Hippocampal formation (tissue), 2 donors: Measurements from ENCODE around the gene KRTAP5-3.
A peak's percentile ranks its signal among the peaks of the same experiment; 100 is the strongest.
"Not testable (repeated sequence)": the region's sequence is repeated elsewhere in the genome, so short reads cannot be mapped to it uniquely, and the experiment has no call there.

Experiments
- DNase-seq, 2 donors: peaks; one replicate each; lab custom pipeline; 2025; lab: John Stamatoyannopoulos, UW

Gene KRTAP5-3, protein sequence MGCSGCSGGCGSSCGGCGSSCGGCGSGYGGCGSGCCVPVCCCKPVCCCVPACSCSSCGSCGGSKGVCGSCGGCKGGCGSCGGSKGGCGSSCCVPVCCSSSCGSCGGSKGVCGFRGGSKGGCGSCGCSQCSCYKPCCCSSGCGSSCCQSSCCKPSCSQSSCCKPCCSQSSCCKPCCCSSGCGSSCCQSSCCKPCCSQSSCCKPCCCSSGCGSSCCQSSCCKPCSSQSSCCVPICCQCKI

DNA sequence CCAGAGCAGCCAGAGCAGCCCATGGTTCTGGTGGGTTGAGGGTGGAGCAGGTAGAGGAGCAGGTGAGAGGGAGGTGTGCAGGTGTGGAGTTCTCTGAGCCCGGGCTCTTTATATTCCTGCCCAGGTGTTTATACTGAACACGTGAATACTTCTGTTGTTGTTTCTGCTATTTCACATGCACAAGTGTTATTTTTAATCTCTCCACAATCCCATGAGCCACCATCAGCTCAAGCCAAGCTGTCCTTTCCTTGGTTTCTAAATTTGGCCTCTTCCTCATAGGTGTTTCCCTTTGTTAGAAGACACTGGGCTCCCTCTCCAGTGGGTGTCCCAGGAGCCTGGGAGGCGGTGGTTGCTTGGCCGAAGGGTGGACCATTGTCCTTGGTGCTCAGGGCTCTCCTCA is at the start of gene KRTAP5-3:
Gene KRTAP5-3 (minus strand): TSS at position 101 of the 400 bp plus-strand sequence. CDS start 78 bp downstream, at position 23.
- DNase-seq: no peak

DNA sequence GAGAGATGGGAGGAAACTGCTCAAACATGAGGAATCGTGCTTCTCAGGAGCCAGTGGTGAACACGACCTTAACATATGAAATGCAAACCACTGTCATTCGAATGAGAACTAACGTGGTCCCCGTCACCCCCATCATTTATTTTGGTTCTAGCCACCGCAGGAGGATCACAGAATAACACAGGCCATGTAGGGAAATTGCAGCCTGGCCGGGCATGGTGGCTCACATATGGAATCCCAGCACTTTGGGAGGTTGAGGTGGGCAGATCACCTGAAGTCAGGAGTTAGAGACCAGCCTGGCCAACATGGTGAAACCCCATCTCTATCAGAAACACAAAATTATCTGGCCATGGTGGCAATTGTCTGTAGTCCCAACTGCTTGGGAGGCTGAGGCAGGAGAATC is 48.4 kb upstream of the KRTAP5-3 start:
- no peak for DNase-seq

DNA sequence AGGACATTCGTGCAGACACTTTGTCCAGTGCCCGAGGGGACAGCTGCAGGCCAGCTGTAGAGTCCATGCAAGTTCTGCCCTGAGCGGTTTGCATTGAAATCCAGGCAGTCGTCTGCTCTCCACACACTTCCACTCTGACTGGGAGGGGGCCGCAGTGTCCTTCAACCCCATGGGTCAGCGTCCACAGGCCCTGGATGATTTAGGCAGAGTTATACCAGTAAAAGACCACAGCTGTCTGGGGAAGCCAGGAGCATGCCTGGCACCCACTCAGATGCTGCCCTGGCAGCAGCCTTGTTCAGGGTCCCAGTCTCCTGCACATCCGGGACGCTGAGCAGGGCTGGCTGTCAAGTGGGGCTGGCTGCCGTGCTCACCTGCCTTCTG is 47.8 kb upstream of the KRTAP5-3 start:
- DNase-seq: no peak

GRCh38 chr11:1655168-1656060 is 47.2 kb upstream of the KRTAP5-3 start:
- no peak for DNase-seq

DNA sequence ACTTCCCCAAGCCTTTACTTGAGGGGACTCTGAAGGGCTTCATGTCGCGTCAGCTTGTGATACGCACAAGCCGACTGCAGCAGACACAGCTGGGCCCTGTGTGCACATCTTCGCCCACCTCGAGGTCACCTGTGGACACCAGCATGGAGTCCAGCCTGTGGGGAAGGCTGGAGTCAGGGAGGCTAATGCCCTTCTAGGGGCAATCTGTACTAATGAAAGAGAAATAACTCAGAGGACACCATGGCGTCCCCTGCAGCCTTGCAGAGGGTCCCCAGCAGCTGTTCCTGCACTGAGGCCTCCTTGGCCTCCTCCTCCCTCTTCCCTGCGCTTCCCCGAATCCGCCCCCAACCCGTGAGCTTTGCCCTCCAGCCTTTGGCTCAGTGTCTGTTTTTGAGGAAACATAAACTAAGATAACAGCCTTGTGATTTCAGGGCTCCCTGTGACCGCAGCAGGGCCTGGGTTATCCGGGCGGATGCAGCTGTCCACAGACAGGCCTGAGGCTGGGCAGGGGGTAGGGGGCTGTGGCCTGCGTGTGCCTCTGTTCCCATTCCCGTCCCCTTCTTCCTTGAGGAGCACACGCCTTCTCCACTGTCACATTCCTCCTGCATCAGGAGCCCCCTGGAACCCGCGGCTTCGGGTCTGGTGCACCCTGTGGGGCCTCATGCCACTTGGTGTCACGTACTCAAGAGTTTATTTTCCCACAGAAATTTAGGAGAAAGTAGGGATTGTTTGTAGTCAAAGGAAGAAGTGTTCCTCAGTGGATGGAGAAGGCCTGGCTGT is 46.3 kb upstream of the KRTAP5-3 start:
- no peak for DNase-seq

DNA sequence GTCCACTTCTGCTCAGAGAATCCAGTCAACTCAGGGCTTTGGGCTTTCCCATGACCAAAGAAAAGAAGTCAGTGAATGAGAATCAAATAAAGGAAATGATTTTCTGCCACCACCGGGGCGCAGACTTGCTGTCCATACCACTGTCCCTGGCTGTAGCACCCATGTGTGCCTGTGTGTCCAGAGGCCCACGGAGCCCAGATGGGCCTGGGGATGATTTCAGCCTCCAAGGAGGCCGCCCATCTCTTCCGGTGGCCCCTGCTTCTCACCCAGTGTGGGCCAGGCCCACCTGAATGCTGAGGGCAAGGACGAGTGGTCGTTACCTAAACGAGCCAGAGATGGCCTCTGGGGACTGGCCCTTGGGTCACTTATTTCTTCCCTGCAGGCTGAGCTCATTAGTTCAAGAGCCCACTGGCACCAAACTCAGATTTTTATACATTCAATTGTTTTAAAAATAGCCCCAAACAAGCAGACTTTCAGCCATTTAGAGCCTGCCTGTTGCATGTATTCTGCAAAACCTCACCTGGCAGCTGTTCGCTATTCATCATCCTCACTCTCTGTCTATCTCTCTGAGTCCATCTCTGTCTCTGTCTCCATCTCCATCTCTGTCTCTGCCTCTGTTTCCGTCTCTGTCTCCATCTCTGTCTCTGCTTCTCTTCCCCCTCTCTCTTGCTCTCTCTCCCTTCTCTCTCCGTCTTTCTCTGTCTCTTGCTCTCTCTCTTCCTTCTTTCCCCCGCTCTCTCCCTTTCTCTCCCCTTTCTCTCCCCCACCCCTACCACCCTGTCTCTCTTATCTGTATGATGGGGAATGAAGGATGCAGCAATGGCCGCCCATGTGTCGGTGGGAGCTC is 45.5 kb upstream of the KRTAP5-3 start:
- no peak for DNase-seq

DNA sequence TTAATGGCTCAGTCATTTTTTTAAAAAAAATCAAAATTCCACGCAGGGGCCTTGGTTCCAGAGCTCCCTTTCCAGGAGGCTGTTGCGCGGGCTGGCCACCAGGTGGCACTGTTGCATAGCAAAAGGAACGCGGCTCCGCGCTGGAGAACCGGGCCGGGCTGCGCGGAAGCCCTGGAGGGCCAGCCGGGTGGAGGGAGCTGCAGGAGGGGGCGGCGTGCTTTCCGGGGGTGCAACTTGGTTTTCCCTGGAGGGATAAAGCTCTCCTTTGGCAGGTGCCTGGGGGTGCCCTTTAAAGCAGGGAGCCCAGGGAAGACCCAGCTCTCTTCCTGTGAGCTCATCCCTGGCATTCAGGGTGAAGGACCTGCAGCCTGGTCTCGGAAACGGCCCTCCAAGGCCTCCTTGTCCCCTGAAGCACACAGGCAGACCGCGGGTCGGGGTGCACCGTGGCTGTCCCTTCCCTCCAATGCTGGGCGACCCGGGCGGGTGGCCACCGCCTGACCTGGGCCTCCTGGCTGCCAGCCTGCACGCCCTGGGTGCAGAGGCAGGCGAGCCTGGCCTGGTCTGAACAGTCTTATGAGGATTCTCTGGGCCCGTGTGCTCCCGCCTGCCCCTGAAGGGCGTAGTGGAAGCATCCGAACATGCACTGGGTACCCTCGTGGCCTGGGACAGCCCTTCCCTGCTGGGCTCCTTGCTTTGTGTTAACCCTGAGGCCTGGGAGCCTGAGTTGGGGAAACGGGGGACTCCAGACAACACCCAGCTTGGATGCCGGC is 44.7 kb upstream of the KRTAP5-3 start:
- peak; percentile 37 to 65 for DNase-seq

- no peak for DNase-seq
Observed at GRCh38 chr11:1652442-1652770, 44.1 kb upstream of the KRTAP5-3 start.

DNA sequence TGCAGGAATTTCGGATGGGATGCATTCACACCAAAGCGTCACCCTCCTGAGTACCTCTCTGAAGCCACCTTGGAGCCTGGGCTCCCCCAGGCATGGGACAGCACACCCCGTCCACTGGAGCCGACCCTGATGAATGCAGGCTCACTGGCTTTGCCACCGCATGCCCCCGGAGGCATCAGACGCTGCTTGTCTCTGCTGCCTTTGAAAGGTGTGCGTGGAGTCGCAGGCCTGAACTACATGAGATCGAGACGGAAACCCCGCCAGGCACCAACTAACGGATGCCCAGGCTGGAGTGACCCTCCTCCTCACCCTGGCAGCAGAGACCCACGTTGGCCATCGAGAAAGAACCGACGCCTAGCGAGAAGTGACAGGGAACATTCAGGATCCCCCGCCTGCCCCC is 43.8 kb upstream of the KRTAP5-3 start:
- DNase-seq: no peak

GRCh38 chr11:1651411-1651980 is 43.2 kb upstream of the KRTAP5-3 start:
- DNase-seq: no peak

- no peak for DNase-seq
Observed at GRCh38 chr11:1650918-1651262, 42.6 kb upstream of the KRTAP5-3 start.

DNA sequence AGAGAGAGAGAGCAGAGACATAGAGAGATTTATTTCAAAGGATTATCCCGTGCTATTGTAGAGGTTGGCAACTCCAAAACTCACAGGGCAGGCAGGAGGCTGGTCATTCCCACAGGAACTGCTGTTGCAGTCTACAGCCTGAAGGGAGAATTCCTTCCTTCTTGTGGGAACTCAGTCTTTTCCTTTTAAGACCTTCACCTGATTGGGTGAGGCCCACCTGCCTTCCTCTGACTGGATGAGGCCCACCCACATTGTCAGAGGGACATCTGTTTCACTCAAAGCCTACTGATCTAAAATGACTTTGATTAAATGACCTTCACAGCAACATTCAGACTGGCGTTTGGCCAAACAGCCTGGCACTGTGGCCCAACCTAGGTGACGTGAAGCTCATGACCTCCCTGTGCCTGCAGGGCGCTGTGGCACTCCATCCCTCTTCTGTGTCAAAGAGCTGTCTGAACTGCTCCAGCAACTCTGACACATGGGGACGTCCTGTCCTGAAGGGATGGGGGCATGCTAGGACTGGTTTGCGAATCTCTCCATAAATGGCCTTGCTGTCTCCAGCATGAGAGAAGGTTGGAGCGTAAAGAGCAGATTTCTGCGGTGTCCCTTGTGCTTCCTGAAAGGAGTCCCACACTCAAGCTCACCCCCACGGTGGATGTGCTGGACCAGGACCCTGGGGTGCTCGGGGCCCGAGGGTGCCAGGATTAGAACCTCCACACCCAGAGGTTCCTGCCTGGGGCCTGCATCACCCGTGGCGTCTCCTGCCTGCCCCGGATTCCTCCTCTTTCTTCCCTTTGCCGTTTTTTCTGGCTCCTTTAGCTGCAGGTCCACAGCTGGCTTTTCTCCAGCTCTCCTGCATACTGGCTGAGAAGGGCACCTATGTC is 42.0 kb upstream of the KRTAP5-3 start:
- DNase-seq: no peak

GRCh38 chr11:1648653-1649420 is 40.6 kb upstream of the KRTAP5-3 start:
- no peak for DNase-seq

DNA sequence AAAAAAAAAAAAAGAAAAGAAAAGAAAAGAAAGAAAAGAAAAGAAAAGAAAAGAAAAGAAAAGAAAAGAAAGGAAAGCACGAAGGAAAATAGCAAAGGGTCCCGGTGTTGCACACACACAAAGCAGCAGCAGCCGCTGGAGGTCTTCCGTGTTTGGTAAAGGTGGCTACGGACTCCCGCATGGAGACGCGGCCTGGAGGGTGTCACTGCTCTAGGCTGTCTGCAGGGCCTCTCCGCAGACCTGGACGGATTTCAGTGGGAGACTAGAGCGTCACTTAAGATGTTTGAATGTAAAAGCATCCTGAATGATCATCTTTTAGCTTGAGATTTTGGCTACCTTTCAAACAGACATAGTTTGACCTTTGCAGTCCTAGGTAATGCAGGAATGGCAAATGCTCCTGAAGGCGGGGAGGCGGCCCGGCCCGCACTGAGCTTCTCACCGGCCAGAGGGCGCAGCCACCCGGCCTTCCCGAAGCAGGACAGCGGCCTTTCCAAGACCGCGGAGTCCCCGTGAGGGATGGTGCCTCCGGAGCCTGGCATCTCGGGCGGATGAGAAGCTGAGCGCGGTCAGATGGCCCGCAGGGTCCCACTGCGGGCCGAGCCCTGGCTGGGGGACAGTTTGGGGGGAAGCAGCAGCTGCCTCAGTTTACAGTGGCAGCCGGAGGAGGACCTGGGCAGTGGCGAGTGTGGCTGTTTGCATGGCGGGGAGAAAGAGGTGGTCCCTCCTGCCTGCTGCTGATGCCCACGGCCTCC is 39.8 kb upstream of the KRTAP5-3 start:
- DNase-seq: no peak

GRCh38 chr11:1646540-1646939 is 38.3 kb upstream of the KRTAP5-3 start:
- DNase-seq: not testable (repeated sequence)

DNA sequence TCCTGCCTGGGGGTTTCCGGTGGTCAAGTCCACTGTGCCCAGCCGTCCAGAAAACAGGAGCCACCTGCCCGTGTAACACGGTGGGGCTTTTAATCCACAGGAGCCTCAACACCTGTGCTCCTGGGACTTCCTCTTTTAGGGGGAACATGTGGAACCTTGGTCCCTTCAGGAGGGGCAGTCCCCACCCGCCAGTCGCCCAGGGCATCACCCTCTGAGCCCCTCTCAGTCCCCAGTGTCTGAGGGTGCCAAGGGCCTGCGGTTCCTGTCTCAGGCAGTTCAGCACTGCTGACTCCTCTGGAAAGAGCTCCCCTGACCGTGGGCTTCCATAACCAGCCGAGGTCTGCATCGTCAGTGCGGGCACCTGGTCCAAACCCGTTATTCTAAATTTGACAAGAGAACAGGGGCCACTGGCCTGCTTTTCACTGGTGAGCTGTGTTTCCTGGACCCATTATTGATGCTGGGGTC is 37.1 kb upstream of the KRTAP5-3 start:
- DNase-seq: no peak

DNA sequence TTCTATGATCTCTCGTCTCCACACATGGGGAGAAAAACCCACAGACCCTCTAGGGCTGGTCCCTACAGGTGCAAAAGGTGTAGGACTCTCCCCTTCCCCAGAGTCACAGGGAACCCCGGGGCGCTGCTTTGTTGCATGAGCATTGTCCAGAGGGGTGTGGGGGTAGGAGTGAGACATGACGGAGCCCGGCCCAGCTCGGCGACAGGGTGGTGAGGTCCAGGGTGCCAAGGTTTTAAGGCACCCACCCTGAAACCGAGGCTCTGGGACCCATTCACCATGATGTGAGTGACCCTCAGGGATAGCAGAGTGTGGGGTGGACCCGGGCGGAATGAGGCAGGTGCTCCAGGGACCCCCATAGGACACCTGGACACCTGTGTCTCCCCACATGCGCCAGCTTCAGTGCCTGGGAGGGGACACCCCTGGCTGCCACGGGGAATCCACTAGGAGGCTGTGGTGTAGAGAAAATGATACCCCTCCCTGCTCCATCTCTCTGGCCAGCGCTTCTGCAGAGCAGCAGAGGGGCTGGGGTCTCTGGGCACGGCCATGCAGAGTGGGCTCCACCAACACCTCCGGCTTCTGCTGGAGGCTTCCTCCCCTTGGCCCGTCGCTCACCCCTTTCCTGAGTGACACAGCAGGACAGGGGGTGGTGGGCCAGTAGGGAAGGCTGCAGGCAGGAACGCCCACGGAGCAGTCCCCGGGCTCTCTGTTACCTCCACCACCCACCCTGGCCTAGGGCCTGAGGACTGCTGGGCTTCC is 36.5 kb upstream of the KRTAP5-3 start:
- no peak for DNase-seq
